Measurements from ENCODE around the gene SPRR1A.

DNA sequence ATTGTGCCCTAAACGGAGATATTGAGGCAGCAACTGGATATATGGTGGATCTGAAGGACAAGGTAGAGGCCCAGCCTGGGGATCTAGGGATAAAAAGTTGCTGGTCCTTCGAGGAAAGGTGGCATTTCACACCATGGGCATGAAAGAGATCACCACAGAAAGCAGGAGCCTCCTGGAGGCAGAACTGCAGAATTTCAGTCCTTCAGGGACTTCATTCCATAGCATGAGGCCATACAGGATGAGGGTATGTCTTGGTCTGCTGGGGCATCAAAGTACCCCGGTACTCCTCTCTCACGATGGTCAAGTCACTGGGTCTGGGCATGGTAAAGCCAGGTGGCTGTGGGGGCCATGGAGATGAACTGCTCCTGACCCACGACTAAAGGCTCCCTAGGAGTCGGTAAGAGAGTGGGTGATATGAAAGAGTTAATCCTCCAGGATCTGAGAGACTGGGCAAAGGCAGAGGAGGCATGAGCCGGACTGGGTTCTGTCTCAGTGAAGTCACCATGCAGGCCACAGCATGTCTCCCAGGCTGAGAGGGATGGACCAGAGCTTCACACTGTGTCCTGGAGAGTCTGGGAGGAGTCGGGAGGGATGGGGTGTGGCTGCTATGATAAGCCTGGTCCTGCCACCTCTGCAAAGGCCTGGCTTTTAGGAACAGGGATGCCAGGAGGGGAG is 42.7 kb upstream of the SPRR1A start:
- no peak for TF ChIP-seq CTCF (IDR thresholded peaks at IDR 0.05; ENCODE audit: low read length)
- TF ChIP-seq EZH2 (IDR thresholded peaks at IDR 0.05; ENCODE audit: borderline replicate concordance, low read length): no peak

All from OCI-LY1 (cell line).